H9 (cell line): ENCODE results near the gene CABLES2. TPM values are rescaled to one million over a fixed set of nuclear protein-coding genes. Genes with fewer than 3 reads are reported as not detected.

Experiments
- DNase-seq: peaks from one replicate; pipeline ENCODE4 v3.0.0-alpha.2; 2017
- H2AFZ ChIP-seq: one replicate; pipeline ENCODE4 v1.6.1; 2013; ENCODE audit warnings: mild to moderate bottlenecking, low read length, control low read depth, moderate library complexity
- H2AK5ac ChIP-seq: 2 replicates; pipeline ENCODE4 v1.6.1; 2013; ENCODE audit warnings: low read length, control low read depth, mixed read lengths; ENCODE audit not compliant: insufficient read length
- H2BK120ac ChIP-seq: one replicate; pipeline ENCODE4 v1.6.1; 2013; ENCODE audit warnings: low read depth, mild to moderate bottlenecking, low read length, control low read depth, inconsistent platforms; ENCODE audit not compliant: poor library complexity, severe bottlenecking
- H2BK12ac ChIP-seq: 2 replicates; pipeline ENCODE4 v1.6.1; 2013; ENCODE audit warnings: low read length, control low read depth, mixed read lengths, low read depth; ENCODE audit not compliant: insufficient read length
- H2BK15ac ChIP-seq: 2 replicates; pipeline ENCODE4 v1.6.1; 2013; ENCODE audit warnings: low read depth, low read length, control low read depth
- H2BK20ac ChIP-seq: one replicate; pipeline ENCODE4 v1.6.1; 2013; ENCODE audit warnings: low read depth, mild to moderate bottlenecking, low read length, control low read depth, inconsistent platforms; ENCODE audit not compliant: poor library complexity, severe bottlenecking
- H2BK5ac ChIP-seq: 2 replicates; pipeline ENCODE4 v1.6.1; 2013; ENCODE audit warnings: low read length, control low read depth, mixed read lengths; ENCODE audit not compliant: insufficient read length
- H3K14ac ChIP-seq: 2 replicates; pipeline ENCODE4 v1.6.1; 2013; ENCODE audit warnings: low read length, control low read depth; ENCODE audit not compliant: insufficient read depth
- H3K18ac ChIP-seq: 2 replicates; pipeline ENCODE4 v1.6.1; 2013; ENCODE audit warnings: low read depth, mild to moderate bottlenecking, mixed read lengths, low read length, control low read depth; ENCODE audit not compliant: insufficient read length
- H3K23ac ChIP-seq: 2 replicates; pipeline ENCODE4 v1.6.1; 2013; ENCODE audit warnings: low read length, control low read depth, mixed read lengths, low read depth; ENCODE audit not compliant: insufficient read length
- H3K23me2 ChIP-seq: 2 replicates; pipeline ENCODE4 v1.6.1; 2013; ENCODE audit warnings: low read depth, mild to moderate bottlenecking, mixed read lengths, low read length, control low read depth; ENCODE audit not compliant: insufficient read length, poor library complexity, severe bottlenecking
- H3K27ac ChIP-seq: 2 replicates; pipeline ENCODE4 v1.5.1; 2013; ENCODE audit warnings: low read length, control low read depth, mixed read lengths, low read depth; ENCODE audit not compliant: insufficient read length
- H3K27me3 ChIP-seq: 2 replicates; pipeline ENCODE4 v1.6.1; 2013; ENCODE audit warnings: low read length, control low read depth, inconsistent platforms; ENCODE audit not compliant: insufficient read depth
- H3K4ac ChIP-seq: 2 replicates; pipeline ENCODE4 v1.6.1; 2013; ENCODE audit warnings: low read depth, mild to moderate bottlenecking, control low read depth, inconsistent platforms, low read length, moderate library complexity
- H3K4me1 ChIP-seq: 2 replicates; pipeline ENCODE4 v1.6.1; 2013; ENCODE audit warnings: low read length, control low read depth, inconsistent platforms; ENCODE audit not compliant: insufficient read depth
- H3K4me2 ChIP-seq: 2 replicates; pipeline ENCODE4 v1.6.1; 2013; ENCODE audit warnings: low read length, control low read depth, mixed read lengths; ENCODE audit not compliant: insufficient read length, insufficient read depth
- H3K56ac ChIP-seq: 2 replicates; pipeline ENCODE4 v1.6.1; 2013; ENCODE audit warnings: low read depth, mild to moderate bottlenecking, mixed read lengths, low read length, control low read depth; ENCODE audit not compliant: insufficient read length
- H3K79me1 ChIP-seq: 2 replicates; pipeline ENCODE4 v1.6.1; 2013; ENCODE audit warnings: low read depth, mild to moderate bottlenecking, moderate library complexity, low read length, control low read depth, inconsistent platforms; ENCODE audit not compliant: insufficient read depth, poor library complexity, severe bottlenecking
- H3K79me2 ChIP-seq: 2 replicates; pipeline ENCODE4 v1.6.1; 2013; ENCODE audit warnings: low read length, control low read depth, inconsistent platforms; ENCODE audit not compliant: insufficient read depth
- H3K9ac ChIP-seq: 2 replicates; pipeline ENCODE4 v1.6.1; 2013; ENCODE audit warnings: low read length, control low read depth, mixed read lengths; ENCODE audit not compliant: insufficient read length; ENCODE audit errors: extremely low read depth
- H3K9me3 ChIP-seq: one replicate; pipeline ENCODE4 v1.6.1; 2013; ENCODE audit warnings: low read depth, low read length, inconsistent platforms; ENCODE audit not compliant: control insufficient read depth
- H3T11ph ChIP-seq: one replicate; pipeline ENCODE4 v1.6.1; 2013; ENCODE audit warnings: mild to moderate bottlenecking, low read length, control low read depth, inconsistent platforms
- H4K20me1 ChIP-seq: one replicate; pipeline ENCODE4 v1.6.1; 2013; ENCODE audit not compliant: control insufficient read depth, insufficient read length, insufficient read depth
- H4K5ac ChIP-seq: 2 replicates; pipeline ENCODE4 v1.6.1; 2013; ENCODE audit warnings: low read depth, mild to moderate bottlenecking, mixed read lengths, low read length, control low read depth; ENCODE audit not compliant: insufficient read length
- H4K8ac ChIP-seq: replicated peaks from 2 replicates; pipeline ENCODE4 v1.6.1; 2013; ENCODE audit warnings: low read length, control low read depth, mixed read lengths, low read depth; ENCODE audit not compliant: insufficient read length
- H4K91ac ChIP-seq: 2 replicates; pipeline ENCODE4 v1.6.1; 2013; ENCODE audit warnings: low read depth, mild to moderate bottlenecking, moderate library complexity, mixed read lengths, low read length, control low read depth; ENCODE audit not compliant: insufficient read length
- H3K27ac Mint-ChIP-seq, 3 experiments: 2 replicates in 2 of 3; 3 replicates in 1 of 3; pipeline ENCODE4 v1.8.0; 2020 to 2021; ENCODE audit warnings: mixed read lengths in 3 of 3, mild to moderate bottlenecking in 1 of 3, moderate library complexity in 1 of 3
- H3K27me3 Mint-ChIP-seq: 2 replicates; pipeline ENCODE4 v1.8.0; 2021; ENCODE audit warnings: low read depth, mild to moderate bottlenecking, moderate library complexity, mixed read lengths
- H3K36me3 Mint-ChIP-seq, 3 experiments: 2 replicates in 2 of 3; 3 replicates in 1 of 3; pipeline ENCODE4 v1.8.0; 2020 to 2021; ENCODE audit warnings: low read depth in 3 of 3, mixed read lengths in 3 of 3; ENCODE audit not compliant: insufficient read depth in 1 of 3
- H3K4me1 Mint-ChIP-seq, 2 experiments: 2 replicates each; pipeline ENCODE4 v1.8.0; 2020; ENCODE audit warnings: mixed read lengths in 2 of 2
- H3K4me3 Mint-ChIP-seq, 2 experiments: 2 replicates in 1 of 2; 3 replicates in 1 of 2; pipeline ENCODE4 v1.8.0; 2020 to 2021; ENCODE audit warnings: mild to moderate bottlenecking in 2 of 2, mixed read lengths in 2 of 2, moderate library complexity in 1 of 2
- H3K9me3 Mint-ChIP-seq, 2 experiments: 2 replicates in 1 of 2; 3 replicates in 1 of 2; pipeline ENCODE4 v1.8.0; 2020; ENCODE audit warnings: mild to moderate bottlenecking in 2 of 2, mixed read lengths in 2 of 2, moderate library complexity in 1 of 2
- WGBS: extraction: QIAGEN DNeasy Blood & Tissue Kit; methylation state at CpG from one replicate; pipeline ENCODE4 v1.1.7; 2013; ENCODE audit warnings: missing lambda C conversion rate, low lambda C conversion rate, mixed read lengths; ENCODE audit not compliant: insufficient read length; ENCODE audit errors: extremely low coverage; 5-methylcytosine and 5-hydroxymethylcytosine counted together
- total RNA-seq: library from RNA; stranded (reverse); gene quantifications from 2 replicates; pipeline ENCODE4 v1.2.1, GENCODE V29; 2021
- TF ChIP-seq, protein P1 (sequence below): fragments of 200-600 bp; sonication (generic); conservative IDR thresholded peaks from 3 replicates; pipeline ENCODE4 v1.8.0; 2021; ENCODE audit warnings: antibody characterized with exemption, mild to moderate bottlenecking

Gene CABLES2
- total RNA-seq, 1 experiment from 2014 or later, result 10.8 TPM

DNA sequence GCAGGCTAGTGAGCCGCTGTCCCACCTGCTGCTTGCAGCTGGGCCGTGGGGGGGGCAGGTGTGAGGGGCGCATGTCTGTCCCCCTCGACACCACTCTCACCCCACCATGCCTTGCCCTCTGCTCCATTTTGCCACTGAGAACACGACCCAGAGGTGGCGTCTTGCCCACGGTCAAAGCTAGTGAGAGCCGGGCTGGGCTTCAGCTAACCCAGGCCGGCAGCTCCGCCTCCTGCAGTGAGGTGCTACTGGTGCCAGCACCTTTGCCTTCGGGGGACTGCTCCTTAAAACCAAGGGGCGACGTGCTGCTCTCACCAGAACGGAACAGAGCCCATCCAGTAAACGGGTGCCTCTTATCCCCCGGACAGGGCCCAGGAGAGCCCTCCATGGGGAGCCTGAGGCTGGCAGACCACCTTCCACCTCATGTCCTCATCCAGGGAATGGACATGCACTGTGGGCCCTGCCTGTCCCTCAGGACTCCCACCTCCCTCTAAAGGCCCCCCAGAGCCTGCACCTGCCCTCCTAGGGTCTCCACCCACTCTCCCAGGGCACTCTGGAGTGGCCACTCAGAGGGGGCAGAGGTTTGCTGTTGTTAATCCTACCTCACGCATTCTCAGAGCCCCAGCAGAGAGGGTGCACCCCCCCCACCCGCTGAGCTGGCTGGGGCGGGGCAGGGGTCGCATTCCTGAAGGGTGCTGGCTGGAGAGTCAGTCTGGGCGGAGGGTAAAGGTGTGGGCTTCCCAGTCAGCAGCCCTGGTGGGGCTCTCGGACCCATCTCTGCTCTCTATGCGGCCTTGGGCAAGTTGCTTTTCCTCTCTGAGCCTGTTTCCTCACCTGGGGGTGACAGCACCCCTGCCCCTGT, 17.4 kb upstream of the CABLES2 start:
- no peak overlapping the region for H2BK20ac ChIP-seq
- no peak overlapping the region for H3K56ac ChIP-seq
- no peak for DNase-seq
- H3K79me2 ChIP-seq, result no peaks in the 10 kb centered on the region
- H2BK120ac ChIP-seq, result no peak overlapping the region
- H3K4ac ChIP-seq, result no peak overlapping the region
- TF ChIP-seq, protein P1, sequence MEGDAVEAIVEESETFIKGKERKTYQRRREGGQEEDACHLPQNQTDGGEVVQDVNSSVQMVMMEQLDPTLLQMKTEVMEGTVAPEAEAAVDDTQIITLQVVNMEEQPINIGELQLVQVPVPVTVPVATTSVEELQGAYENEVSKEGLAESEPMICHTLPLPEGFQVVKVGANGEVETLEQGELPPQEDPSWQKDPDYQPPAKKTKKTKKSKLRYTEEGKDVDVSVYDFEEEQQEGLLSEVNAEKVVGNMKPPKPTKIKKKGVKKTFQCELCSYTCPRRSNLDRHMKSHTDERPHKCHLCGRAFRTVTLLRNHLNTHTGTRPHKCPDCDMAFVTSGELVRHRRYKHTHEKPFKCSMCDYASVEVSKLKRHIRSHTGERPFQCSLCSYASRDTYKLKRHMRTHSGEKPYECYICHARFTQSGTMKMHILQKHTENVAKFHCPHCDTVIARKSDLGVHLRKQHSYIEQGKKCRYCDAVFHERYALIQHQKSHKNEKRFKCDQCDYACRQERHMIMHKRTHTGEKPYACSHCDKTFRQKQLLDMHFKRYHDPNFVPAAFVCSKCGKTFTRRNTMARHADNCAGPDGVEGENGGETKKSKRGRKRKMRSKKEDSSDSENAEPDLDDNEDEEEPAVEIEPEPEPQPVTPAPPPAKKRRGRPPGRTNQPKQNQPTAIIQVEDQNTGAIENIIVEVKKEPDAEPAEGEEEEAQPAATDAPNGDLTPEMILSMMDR, result no peak
- no peak overlapping the region for H3K27ac ChIP-seq
- no peak overlapping the region for H2AFZ ChIP-seq
- no peak overlapping the region for H3T11ph ChIP-seq
- Mint-ChIP-seq H3K27me3 (no peaks in the 10 kb centered on the region; the same call in 1 of the 2 replicates), H3K27ac (no peak overlapping the region), H3K4me3 (no peak overlapping the region), H3K36me3 (peaks cover 0 to 4% (median 4%) of the 10 kb centered on the region in 3 experiments; a peak in 1 of 7 replicates), H3K4me1 (peaks cover 15 to 51% of the 10 kb centered on the region in 2 experiments), H3K9me3 (peaks cover 3 to 5% of the 10 kb centered on the region in 2 experiments; a peak in 2 of 5 replicates)
- no peaks in the 10 kb centered on the region for H3K79me1 ChIP-seq
- H3K4me1 ChIP-seq, result peaks cover 3% of the 10 kb centered on the region; the same call in 1 of the 2 replicates
- no peak overlapping the region for H2AK5ac ChIP-seq
- no peaks in the 10 kb centered on the region for H3K27me3 ChIP-seq
- H2BK15ac ChIP-seq, result no peak overlapping the region
- no peak overlapping the region for H4K5ac ChIP-seq
- H3K4me2 ChIP-seq, result no peak overlapping the region
- H4K8ac ChIP-seq, result no peak overlapping the region
- no peak overlapping the region for H3K14ac ChIP-seq
- H3K18ac ChIP-seq, result no peak overlapping the region
- no peaks in the 10 kb centered on the region for H3K23me2 ChIP-seq
- no peak overlapping the region for H3K23ac ChIP-seq
- WGBS, result no CpG with 5 or more reads among the region's 23 CpGs
- no peaks in the 10 kb centered on the region for H3K9me3 ChIP-seq
- no peak overlapping the region for H4K91ac ChIP-seq
- no peak overlapping the region for H3K9ac ChIP-seq
- no peak overlapping the region for H2BK5ac ChIP-seq
- H2BK12ac ChIP-seq, result no peak overlapping the region
- no peaks in the 10 kb centered on the region for H4K20me1 ChIP-seq
